ENCODE data around the gene MTFR2. TPM values are rescaled to one million over a fixed set of nuclear protein-coding genes. Genes with fewer than 3 reads are reported as not detected.

Gene MTFR2
- total and polyA plus RNA-seq, 2 of the 13 experiments (the other 11 are each of a cell fraction or from before 2014, with no cell fraction given): 6.7 to 10.7 TPM

DNA sequence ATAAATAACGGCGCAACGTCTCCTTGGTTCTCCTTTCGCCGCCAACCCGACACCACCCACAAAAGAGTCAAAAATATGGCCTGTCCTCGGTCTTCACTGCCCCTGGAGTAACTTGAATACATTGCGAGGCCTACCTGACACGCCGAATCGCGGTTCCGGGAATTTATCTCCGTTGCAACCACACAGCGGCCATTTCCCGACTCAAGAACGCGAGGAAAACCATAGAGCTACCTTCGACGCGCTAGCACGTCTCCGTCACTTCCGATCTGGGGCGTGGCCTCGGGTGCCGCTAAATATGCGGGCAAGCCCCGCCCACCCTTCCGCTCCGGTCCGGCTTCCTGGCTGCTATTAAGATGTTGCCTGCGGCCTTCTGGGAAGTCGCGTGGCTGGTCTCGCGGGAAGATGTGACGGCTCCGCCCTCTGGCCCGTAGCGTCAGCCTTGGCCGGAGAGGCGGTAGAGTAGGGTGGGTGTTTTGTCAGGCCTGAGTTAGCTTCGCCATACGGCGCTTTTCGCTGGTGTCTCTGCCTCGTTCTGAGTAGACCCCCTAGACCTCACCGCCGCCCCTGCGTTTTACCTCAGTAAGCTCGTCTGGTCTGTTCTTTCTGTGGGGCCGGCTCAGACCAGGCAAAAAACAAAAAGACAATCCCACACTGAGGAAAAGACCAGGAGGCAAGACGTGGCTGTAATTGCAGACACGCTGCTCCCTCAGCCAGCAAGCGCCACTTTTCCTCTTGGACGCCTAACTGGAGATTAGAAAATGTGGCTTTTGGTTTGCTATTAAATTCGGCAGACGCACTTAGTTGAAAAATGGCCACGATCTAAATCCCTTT, 39.7 kb upstream of the MTFR2 start, which contains the start of gene BCLAF1 (continued):
- TF ChIP-seq ZNF446 (CRISPR knock-in tag; IDR thresholded peaks at IDR 0.05) (0 out of 2 replicates have a peak, but pooled peaks have one; percentile 13), WIZ (CRISPR knock-in tag; IDR thresholded peaks at IDR 0.05) (peak; percentile 48; the same call in 1 of the 2 replicates), CAMTA2 (CRISPR knock-in tag; IDR thresholded peaks at IDR 0.05; ENCODE audit: borderline replicate concordance) (no peak; the same call in 1 of the 2 replicates), ZNF777 (CRISPR knock-in tag; IDR thresholded peaks at IDR 0.05) (0 out of 2 replicates have a peak, but pooled peaks have one; percentile 11), ZKSCAN8 (CRISPR knock-in tag; IDR thresholded peaks at IDR 0.05; ENCODE audit: borderline replicate concordance) (peak; percentile 25; the same call in 1 of the 2 replicates), HNF4A (CRISPR knock-in tag; IDR thresholded peaks at IDR 0.05) (no peak), CENPX (CRISPR knock-in tag; IDR thresholded peaks at IDR 0.05) (no peak), ZNF253 (CRISPR knock-in tag; IDR thresholded peaks at IDR 0.05; ENCODE audit: borderline replicate concordance) (no peak), NR2F2 (IDR thresholded peaks at IDR 0.05; ENCODE audit: borderline replicate concordance, low read depth) (0 out of 2 replicates have a peak, but pooled peaks have one; percentile 8), NR3C1 (CRISPR knock-in tag; IDR thresholded peaks at IDR 0.05) (no peak)
- TF ChIP-seq, protein P1, sequence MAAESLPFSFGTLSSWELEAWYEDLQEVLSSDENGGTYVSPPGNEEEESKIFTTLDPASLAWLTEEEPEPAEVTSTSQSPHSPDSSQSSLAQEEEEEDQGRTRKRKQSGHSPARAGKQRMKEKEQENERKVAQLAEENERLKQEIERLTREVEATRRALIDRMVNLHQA (CRISPR knock-in tag; IDR thresholded peaks at IDR 0.05): no peak
- TF ChIP-seq, protein P2, sequence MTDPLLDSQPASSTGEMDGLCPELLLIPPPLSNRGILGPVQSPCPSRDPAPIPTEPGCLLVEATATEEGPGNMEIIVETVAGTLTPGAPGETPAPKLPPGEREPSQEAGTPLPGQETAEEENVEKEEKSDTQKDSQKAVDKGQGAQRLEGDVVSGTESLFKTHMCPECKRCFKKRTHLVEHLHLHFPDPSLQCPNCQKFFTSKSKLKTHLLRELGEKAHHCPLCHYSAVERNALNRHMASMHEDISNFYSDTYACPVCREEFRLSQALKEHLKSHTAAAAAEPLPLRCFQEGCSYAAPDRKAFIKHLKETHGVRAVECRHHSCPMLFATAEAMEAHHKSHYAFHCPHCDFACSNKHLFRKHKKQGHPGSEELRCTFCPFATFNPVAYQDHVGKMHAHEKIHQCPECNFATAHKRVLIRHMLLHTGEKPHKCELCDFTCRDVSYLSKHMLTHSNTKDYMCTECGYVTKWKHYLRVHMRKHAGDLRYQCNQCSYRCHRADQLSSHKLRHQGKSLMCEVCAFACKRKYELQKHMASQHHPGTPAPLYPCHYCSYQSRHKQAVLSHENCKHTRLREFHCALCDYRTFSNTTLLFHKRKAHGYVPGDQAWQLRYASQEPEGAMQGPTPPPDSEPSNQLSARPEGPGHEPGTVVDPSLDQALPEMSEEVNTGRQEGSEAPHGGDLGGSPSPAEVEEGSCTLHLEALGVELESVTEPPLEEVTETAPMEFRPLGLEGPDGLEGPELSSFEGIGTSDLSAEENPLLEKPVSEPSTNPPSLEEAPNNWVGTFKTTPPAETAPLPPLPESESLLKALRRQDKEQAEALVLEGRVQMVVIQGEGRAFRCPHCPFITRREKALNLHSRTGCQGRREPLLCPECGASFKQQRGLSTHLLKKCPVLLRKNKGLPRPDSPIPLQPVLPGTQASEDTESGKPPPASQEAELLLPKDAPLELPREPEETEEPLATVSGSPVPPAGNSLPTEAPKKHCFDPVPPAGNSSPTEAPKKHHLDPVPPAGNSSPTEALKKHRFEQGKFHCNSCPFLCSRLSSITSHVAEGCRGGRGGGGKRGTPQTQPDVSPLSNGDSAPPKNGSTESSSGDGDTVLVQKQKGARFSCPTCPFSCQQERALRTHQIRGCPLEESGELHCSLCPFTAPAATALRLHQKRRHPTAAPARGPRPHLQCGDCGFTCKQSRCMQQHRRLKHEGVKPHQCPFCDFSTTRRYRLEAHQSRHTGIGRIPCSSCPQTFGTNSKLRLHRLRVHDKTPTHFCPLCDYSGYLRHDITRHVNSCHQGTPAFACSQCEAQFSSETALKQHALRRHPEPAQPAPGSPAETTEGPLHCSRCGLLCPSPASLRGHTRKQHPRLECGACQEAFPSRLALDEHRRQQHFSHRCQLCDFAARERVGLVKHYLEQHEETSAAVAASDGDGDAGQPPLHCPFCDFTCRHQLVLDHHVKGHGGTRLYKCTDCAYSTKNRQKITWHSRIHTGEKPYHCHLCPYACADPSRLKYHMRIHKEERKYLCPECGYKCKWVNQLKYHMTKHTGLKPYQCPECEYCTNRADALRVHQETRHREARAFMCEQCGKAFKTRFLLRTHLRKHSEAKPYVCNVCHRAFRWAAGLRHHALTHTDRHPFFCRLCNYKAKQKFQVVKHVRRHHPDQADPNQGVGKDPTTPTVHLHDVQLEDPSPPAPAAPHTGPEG (CRISPR knock-in tag; IDR thresholded peaks at IDR 0.05): peak; percentile 67; the same call in 1 of the 2 replicates
- TF ChIP-seq, protein P3, sequence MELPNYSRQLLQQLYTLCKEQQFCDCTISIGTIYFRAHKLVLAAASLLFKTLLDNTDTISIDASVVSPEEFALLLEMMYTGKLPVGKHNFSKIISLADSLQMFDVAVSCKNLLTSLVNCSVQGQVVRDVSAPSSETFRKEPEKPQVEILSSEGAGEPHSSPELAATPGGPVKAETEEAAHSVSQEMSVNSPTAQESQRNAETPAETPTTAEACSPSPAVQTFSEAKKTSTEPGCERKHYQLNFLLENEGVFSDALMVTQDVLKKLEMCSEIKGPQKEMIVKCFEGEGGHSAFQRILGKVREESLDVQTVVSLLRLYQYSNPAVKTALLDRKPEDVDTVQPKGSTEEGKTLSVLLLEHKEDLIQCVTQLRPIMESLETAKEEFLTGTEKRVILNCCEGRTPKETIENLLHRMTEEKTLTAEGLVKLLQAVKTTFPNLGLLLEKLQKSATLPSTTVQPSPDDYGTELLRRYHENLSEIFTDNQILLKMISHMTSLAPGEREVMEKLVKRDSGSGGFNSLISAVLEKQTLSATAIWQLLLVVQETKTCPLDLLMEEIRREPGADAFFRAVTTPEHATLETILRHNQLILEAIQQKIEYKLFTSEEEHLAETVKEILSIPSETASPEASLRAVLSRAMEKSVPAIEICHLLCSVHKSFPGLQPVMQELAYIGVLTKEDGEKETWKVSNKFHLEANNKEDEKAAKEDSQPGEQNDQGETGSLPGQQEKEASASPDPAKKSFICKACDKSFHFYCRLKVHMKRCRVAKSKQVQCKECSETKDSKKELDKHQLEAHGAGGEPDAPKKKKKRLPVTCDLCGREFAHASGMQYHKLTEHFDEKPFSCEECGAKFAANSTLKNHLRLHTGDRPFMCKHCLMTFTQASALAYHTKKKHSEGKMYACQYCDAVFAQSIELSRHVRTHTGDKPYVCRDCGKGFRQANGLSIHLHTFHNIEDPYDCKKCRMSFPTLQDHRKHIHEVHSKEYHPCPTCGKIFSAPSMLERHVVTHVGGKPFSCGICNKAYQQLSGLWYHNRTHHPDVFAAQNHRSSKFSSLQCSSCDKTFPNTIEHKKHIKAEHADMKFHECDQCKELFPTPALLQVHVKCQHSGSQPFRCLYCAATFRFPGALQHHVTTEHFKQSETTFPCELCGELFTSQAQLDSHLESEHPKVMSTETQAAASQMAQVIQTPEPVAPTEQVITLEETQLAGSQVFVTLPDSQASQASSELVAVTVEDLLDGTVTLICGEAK (IDR thresholded peaks at IDR 0.05): no peak
- TF ChIP-seq, protein P3 (CRISPR knock-in tag; IDR thresholded peaks at IDR 0.05): peak; percentile 65

Measured in HepG2 (cell line).